Endothelial cell of umbilical vein (primary cell): ENCODE results near the gene RIC1.

Experiments used
- EZH2 ChIP-seq: IDR thresholded peaks from 2 replicates; pipeline ENCODE4 v1.6.1; 2012; ENCODE audit warnings: borderline replicate concordance, low read depth, mild to moderate bottlenecking, moderate library complexity, low read length, inconsistent platforms; ENCODE audit not compliant: severe bottlenecking
- POLR2A ChIP-seq: IDR thresholded peaks from 2 replicates; pipeline ENCODE4 v1.6.1; 2012; ENCODE audit warnings: low read depth, mild to moderate bottlenecking, control low read depth, low read length
- TF ChIP-seq, protein P1 (sequence below), 2 donors: IDR thresholded peaks; 1 replicate in 1 of 2; 2 replicates in 1 of 2; pipeline ENCODE4 v1.5.1; 2011; ENCODE audit warnings: low read length in 2 of 2, mild to moderate bottlenecking in 2 of 2, moderate library complexity in 2 of 2, control low read depth in 1 of 2, inconsistent platforms in 1 of 2, low read depth in 1 of 2; ENCODE audit not compliant: insufficient read depth in 1 of 2; ENCODE audit errors: extremely low read depth in 1 of 2
- TF ChIP-seq, protein P2 (sequence below): IDR thresholded peaks from 2 replicates; pipeline ENCODE4 v1.6.1; 2011; ENCODE audit not compliant: insufficient read depth, insufficient read length

DNA sequence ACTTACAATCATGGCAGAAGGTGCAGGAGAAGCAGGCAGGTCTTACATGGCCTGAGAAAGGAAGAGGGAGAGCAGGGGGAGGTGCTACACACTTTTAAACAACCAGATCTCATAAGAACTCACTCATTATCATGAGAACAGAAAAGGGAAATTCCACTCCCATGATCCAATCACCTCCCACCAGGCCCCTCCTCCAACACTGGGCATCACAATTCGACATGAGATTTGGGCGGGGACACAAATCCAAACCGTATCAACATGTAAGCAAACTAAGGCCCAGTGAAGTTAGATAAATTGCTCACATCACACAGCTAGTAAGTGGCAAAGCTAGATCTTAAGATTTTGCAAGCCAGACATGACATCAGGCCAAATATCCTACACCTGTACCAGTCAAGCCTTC lies 48.3 kb upstream of the RIC1 start:
- TF ChIP-seq EZH2 (no peak), POLR2A (no peak)
- TF ChIP-seq, protein P1, sequence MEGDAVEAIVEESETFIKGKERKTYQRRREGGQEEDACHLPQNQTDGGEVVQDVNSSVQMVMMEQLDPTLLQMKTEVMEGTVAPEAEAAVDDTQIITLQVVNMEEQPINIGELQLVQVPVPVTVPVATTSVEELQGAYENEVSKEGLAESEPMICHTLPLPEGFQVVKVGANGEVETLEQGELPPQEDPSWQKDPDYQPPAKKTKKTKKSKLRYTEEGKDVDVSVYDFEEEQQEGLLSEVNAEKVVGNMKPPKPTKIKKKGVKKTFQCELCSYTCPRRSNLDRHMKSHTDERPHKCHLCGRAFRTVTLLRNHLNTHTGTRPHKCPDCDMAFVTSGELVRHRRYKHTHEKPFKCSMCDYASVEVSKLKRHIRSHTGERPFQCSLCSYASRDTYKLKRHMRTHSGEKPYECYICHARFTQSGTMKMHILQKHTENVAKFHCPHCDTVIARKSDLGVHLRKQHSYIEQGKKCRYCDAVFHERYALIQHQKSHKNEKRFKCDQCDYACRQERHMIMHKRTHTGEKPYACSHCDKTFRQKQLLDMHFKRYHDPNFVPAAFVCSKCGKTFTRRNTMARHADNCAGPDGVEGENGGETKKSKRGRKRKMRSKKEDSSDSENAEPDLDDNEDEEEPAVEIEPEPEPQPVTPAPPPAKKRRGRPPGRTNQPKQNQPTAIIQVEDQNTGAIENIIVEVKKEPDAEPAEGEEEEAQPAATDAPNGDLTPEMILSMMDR (IDR thresholded peaks at IDR 0.05; ENCODE audit: extremely low read depth in 1 of 2, insufficient read depth in 1 of 2, low read depth in 1 of 2, low read length in 2 of 2): no peak
- TF ChIP-seq, protein P2, sequence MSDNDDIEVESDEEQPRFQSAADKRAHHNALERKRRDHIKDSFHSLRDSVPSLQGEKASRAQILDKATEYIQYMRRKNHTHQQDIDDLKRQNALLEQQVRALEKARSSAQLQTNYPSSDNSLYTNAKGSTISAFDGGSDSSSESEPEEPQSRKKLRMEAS: no peak
